Activated naive CD8-positive, alpha-beta T cell treated with anti-CD3 and anti-CD28 coated beads for 36 hours (primary cell): ENCODE measurements around the gene SERPINA9. TPM values are rescaled to one million over a fixed set of nuclear protein-coding genes. Genes with fewer than 3 reads are reported as not detected.
"Not testable (repeated sequence)": the region's sequence is repeated elsewhere in the genome, so short reads cannot be mapped to it uniquely, and the experiment has no call there.

Experiments used
- DNase-seq: peaks from one replicate; pipeline ENCODE4 v3.0.0; 2021
- H3K27ac Mint-ChIP-seq: one replicate; pipeline ENCODE4 v1.8.0; 2022; ENCODE audit warnings: mild to moderate bottlenecking, moderate library complexity, mixed read lengths
- H3K27me3 Mint-ChIP-seq: one replicate; pipeline ENCODE4 v1.8.0; 2022; ENCODE audit warnings: mild to moderate bottlenecking, mixed read lengths
- H3K36me3 Mint-ChIP-seq: one replicate; pipeline ENCODE4 v1.8.0; 2021; ENCODE audit warnings: mild to moderate bottlenecking, mixed read lengths
- H3K4me1 Mint-ChIP-seq: one replicate; pipeline ENCODE4 v1.8.0; 2021; ENCODE audit warnings: mixed read lengths
- H3K4me3 Mint-ChIP-seq: one replicate; pipeline ENCODE4 v1.8.0; 2022; ENCODE audit warnings: mild to moderate bottlenecking, moderate library complexity, mixed read lengths
- H3K9me3 Mint-ChIP-seq: one replicate; pipeline ENCODE4 v1.8.0; 2022; ENCODE audit warnings: mixed read lengths
- total RNA-seq, 2 experiments: library from RNA; stranded (reverse); gene quantifications; one replicate each; pipeline ENCODE4 v1.2.3, GENCODE V29; 2021

The SERPINA9 gene, protein sequence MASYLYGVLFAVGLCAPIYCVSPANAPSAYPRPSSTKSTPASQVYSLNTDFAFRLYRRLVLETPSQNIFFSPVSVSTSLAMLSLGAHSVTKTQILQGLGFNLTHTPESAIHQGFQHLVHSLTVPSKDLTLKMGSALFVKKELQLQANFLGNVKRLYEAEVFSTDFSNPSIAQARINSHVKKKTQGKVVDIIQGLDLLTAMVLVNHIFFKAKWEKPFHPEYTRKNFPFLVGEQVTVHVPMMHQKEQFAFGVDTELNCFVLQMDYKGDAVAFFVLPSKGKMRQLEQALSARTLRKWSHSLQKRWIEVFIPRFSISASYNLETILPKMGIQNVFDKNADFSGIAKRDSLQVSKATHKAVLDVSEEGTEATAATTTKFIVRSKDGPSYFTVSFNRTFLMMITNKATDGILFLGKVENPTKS
- not detected for total RNA-seq

DNA sequence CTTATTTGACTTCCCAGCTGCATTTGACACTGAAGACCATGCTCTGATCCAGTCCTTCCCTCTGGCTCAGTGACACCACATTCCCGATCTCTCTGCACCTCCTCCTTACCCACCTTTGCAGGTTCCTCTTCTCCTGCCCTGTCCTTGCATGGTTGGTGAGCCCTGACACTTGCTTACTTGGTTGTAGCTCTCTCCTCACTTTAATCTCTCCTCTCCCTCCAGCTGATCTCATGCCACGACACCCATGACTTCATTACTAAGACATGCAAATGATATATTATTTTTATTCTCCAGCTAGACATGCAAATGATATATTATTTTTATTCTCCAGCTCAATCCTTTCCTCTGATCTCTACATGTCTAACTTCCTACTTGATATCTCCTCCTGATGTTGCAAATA lies at the start of gene SERPINA9:
SERPINA9 (minus strand) TSS at position 175 of the 400 bp plus-strand sequence. CDS start 6,357 bp downstream, outside the sequence.
- H3K36me3 Mint-ChIP-seq: no peaks in the 10 kb centered on the region
- H3K27me3 Mint-ChIP-seq: peaks cover 4% of the 10 kb centered on the region
- no peak for DNase-seq
- no peaks in the 10 kb centered on the region for H3K4me1 Mint-ChIP-seq
- peaks cover 11% of the 10 kb centered on the region for H3K9me3 Mint-ChIP-seq
- H3K27ac Mint-ChIP-seq: no peak within 1 kb of the TSS
- no peak within 1 kb of the TSS for H3K4me3 Mint-ChIP-seq

GRCh38 chr14:94524093-94524492 lies 48.1 kb upstream of the SERPINA9 start:
- Mint-ChIP-seq H3K4me3 (no peak overlapping the region), H3K27me3 (peaks cover 14% of the 10 kb centered on the region), H3K9me3 (peaks cover 3% of the 10 kb centered on the region), H3K4me1 (no peaks in the 10 kb centered on the region), H3K27ac (no peak overlapping the region), H3K36me3 (no peaks in the 10 kb centered on the region)
- no peak for DNase-seq

GRCh38 chr14:94523265-94523664 lies 47.3 kb upstream of the SERPINA9 start:
- DNase-seq: no peak
- Mint-ChIP-seq H3K27me3 (peaks cover 14% of the 10 kb centered on the region), H3K36me3 (no peaks in the 10 kb centered on the region), H3K4me3 (no peak overlapping the region), H3K4me1 (no peaks in the 10 kb centered on the region), H3K9me3 (peaks cover 5% of the 10 kb centered on the region), H3K27ac (no peak overlapping the region)

- H3K4me3 Mint-ChIP-seq: no peak overlapping the region
- H3K9me3 Mint-ChIP-seq: peaks cover 5% of the 10 kb centered on the region
- peaks cover 14% of the 10 kb centered on the region for H3K27me3 Mint-ChIP-seq
- DNase-seq: no peak
- no peaks in the 10 kb centered on the region for H3K4me1 Mint-ChIP-seq
- H3K27ac Mint-ChIP-seq: no peak overlapping the region
- no peaks in the 10 kb centered on the region for H3K36me3 Mint-ChIP-seq
Measured at GRCh38 chr14:94522115-94522724, 46.2 kb upstream of the SERPINA9 start.

- peaks cover 5% of the 10 kb centered on the region for H3K9me3 Mint-ChIP-seq
- H3K27ac Mint-ChIP-seq: no peak overlapping the region
- H3K27me3 Mint-ChIP-seq: peaks cover 11% of the 10 kb centered on the region
- no peaks in the 10 kb centered on the region for H3K4me1 Mint-ChIP-seq
- DNase-seq: no peak
- H3K36me3 Mint-ChIP-seq: no peaks in the 10 kb centered on the region
- H3K4me3 Mint-ChIP-seq: no peak overlapping the region
Measured at GRCh38 chr14:94521375-94522114, 45.5 kb upstream of the SERPINA9 start.

GRCh38 chr14:94517641-94518257 lies 41.8 kb upstream of the SERPINA9 start:
- DNase-seq: no peak
- H3K27me3 Mint-ChIP-seq: peaks cover 3% of the 10 kb centered on the region
- peaks cover 5% of the 10 kb centered on the region for H3K9me3 Mint-ChIP-seq
- H3K27ac Mint-ChIP-seq: no peak overlapping the region
- H3K36me3 Mint-ChIP-seq: no peaks in the 10 kb centered on the region
- H3K4me3 Mint-ChIP-seq: no peak overlapping the region
- H3K4me1 Mint-ChIP-seq: no peaks in the 10 kb centered on the region

GRCh38 chr14:94517248-94517640 lies 41.2 kb upstream of the SERPINA9 start:
- H3K36me3 Mint-ChIP-seq: no peaks in the 10 kb centered on the region
- peaks cover 5% of the 10 kb centered on the region for H3K9me3 Mint-ChIP-seq
- peaks cover 3% of the 10 kb centered on the region for H3K27me3 Mint-ChIP-seq
- no peak overlapping the region for H3K4me3 Mint-ChIP-seq
- no peak for DNase-seq
- no peaks in the 10 kb centered on the region for H3K4me1 Mint-ChIP-seq
- no peak overlapping the region for H3K27ac Mint-ChIP-seq

DNA sequence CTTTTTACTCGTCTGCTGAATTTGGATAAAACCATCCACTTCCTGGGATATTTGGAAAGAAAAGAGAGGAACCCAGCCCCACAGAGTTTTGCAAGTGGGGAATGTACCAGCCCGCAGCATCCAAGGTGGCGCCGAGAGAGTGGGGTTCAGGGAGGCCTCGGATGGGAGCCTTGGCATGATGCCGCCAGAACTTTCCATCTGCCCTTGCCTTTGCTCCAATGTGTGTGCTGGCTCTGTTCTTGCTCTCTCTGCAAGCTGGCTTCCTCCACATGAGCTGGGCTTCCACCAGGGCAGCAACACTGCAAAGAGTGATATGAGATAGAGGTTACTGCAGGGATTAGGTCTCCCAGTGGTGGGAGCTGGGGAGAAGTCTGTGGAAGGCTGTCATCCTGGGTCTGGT lies 39.9 kb upstream of the SERPINA9 start:
- H3K27ac Mint-ChIP-seq: no peak overlapping the region
- no peak for DNase-seq
- H3K36me3 Mint-ChIP-seq: no peaks in the 10 kb centered on the region
- H3K4me3 Mint-ChIP-seq: no peak overlapping the region
- no peaks in the 10 kb centered on the region for H3K4me1 Mint-ChIP-seq
- H3K27me3 Mint-ChIP-seq: peaks cover 3% of the 10 kb centered on the region
- peaks cover 5% of the 10 kb centered on the region for H3K9me3 Mint-ChIP-seq

GRCh38 chr14:94515426-94515825 lies 39.4 kb upstream of the SERPINA9 start:
- peaks cover 5% of the 10 kb centered on the region for H3K9me3 Mint-ChIP-seq
- H3K36me3 Mint-ChIP-seq: no peaks in the 10 kb centered on the region
- no peak overlapping the region for H3K27ac Mint-ChIP-seq
- H3K4me1 Mint-ChIP-seq: no peaks in the 10 kb centered on the region
- no peak overlapping the region for H3K4me3 Mint-ChIP-seq
- peaks cover 3% of the 10 kb centered on the region for H3K27me3 Mint-ChIP-seq
- DNase-seq: no peak

- DNase-seq: no peak
- H3K36me3 Mint-ChIP-seq: no peaks in the 10 kb centered on the region
- peaks cover 2% of the 10 kb centered on the region for H3K9me3 Mint-ChIP-seq
- peaks cover 3% of the 10 kb centered on the region for H3K27me3 Mint-ChIP-seq
- no peak overlapping the region for H3K27ac Mint-ChIP-seq
- no peak overlapping the region for H3K4me3 Mint-ChIP-seq
- no peaks in the 10 kb centered on the region for H3K4me1 Mint-ChIP-seq
Measured at GRCh38 chr14:94514351-94514750, 38.4 kb upstream of the SERPINA9 start.

GRCh38 chr14:94510481-94510880 lies 34.5 kb upstream of the SERPINA9 start:
- not testable (repeated sequence) for H3K4me1 Mint-ChIP-seq, H3K9me3 Mint-ChIP-seq, DNase-seq, H3K27me3 Mint-ChIP-seq, H3K4me3 Mint-ChIP-seq, H3K36me3 Mint-ChIP-seq, H3K27ac Mint-ChIP-seq

GRCh38 chr14:94509356-94509755 lies 33.4 kb upstream of the SERPINA9 start, which contains the start of gene SERPINA12:
Gene SERPINA12 (minus strand): TSS chr14:94509469. CDS start chr14:94498397, 11,072 bp downstream.
- Mint-ChIP-seq H3K9me3 (no peaks in the 10 kb centered on the region), H3K4me1 (no peaks in the 10 kb centered on the region), H3K27ac (no peak within 1 kb of the TSS), H3K27me3 (peaks cover 7% of the 10 kb centered on the region), H3K4me3 (no peak within 1 kb of the TSS), H3K36me3 (no peaks in the 10 kb centered on the region)
- DNase-seq: no peak

- no peak for DNase-seq
- H3K36me3 Mint-ChIP-seq: no peaks in the 10 kb centered on the region
- H3K9me3 Mint-ChIP-seq: no peaks in the 10 kb centered on the region
- H3K27ac Mint-ChIP-seq: no peak overlapping the region
- H3K27me3 Mint-ChIP-seq: peaks cover 7% of the 10 kb centered on the region
- H3K4me1 Mint-ChIP-seq: no peaks in the 10 kb centered on the region
- no peak overlapping the region for H3K4me3 Mint-ChIP-seq
Measured at GRCh38 chr14:94505641-94506040, 29.6 kb upstream of the SERPINA9 start.

GRCh38 chr14:94505206-94505605 lies 29.2 kb upstream of the SERPINA9 start:
- Mint-ChIP-seq H3K27ac (no peak overlapping the region), H3K4me3 (no peak overlapping the region), H3K9me3 (no peaks in the 10 kb centered on the region), H3K4me1 (no peaks in the 10 kb centered on the region), H3K27me3 (peaks cover 7% of the 10 kb centered on the region), H3K36me3 (no peaks in the 10 kb centered on the region)
- no peak for DNase-seq
